Measurements from ENCODE around the gene POLK. TPM values are rescaled to one million over a fixed set of nuclear protein-coding genes. Genes with fewer than 3 reads are reported as not detected.

POLK gene
- total and polyA plus RNA-seq, 2 donors (not counting 3 experiments of a cell fraction or from before 2014, with no cell fraction given) = 5.1 to 27.3 TPM

DNA sequence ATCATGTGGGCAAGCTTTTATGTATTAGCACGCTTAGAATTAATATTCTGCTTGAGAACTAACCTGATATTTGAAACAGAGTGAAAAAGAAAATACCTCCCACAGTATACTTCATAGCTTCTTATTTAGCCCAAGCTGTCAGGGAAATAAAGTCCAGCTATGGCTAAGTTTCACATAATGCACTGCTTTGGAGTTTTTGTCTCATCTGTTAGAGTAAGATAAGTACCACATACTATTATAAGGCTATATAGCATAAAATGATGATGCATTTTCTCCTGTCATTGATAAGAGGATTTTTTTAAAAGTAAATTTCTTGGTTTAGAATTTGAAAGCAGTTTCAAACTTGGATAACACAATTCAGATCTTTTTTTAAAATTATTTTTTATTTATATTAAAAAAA, 97.2 kb downstream of the POLK start:
- intact Hi-C loops (cut with micrococcal nuclease) = loop anchor here (10.0 kb wide), 1 partner anchor 374 kb away; the partner anchor contains the start of gene ANKRD31
- H3K4me2 ChIP-seq (ENCODE audit: insufficient read depth, low read length) = no peak overlapping the region
- H3K27me3 ChIP-seq (ENCODE audit: control insufficient read depth in 2 of 2, insufficient read depth in 2 of 2, low read length in 2 of 2) = no peaks in the 10 kb centered on the region
- H4K20me1 ChIP-seq (replicated peaks; ENCODE audit: control insufficient read depth, extremely low read depth, insufficient read depth, low read length) = no peaks in the 10 kb centered on the region
- no peak overlapping the region for H3K9ac ChIP-seq (replicated peaks; ENCODE audit: extremely low read depth, insufficient read depth, low read length)
- H3K4me1 ChIP-seq (ENCODE audit: control insufficient read depth, extremely low read depth, insufficient read depth, low read length) = peaks cover 11% of the 10 kb centered on the region
- no TSS peak for BruUV-seq (replicated peaks)
- H3K36me3 ChIP-seq (ENCODE audit: control insufficient read depth in 2 of 2, extremely low read depth in 1 of 2, insufficient read depth in 2 of 2, low read length in 2 of 2) = no peaks in the 10 kb centered on the region
- dilution Hi-C loops (cut with MboI; ENCODE audit: extremely low pct_ligation_motif_present, low sequenced_read_pairs) = no loop called here
- H3K9me3 ChIP-seq (replicated peaks; ENCODE audit: control insufficient read depth, insufficient read depth, low read length) = no peaks in the 10 kb centered on the region
- H3K9me1 ChIP-seq (replicated peaks; ENCODE audit: control insufficient read depth, extremely low read depth, insufficient read depth, low read length) = no peaks in the 10 kb centered on the region
- CTCF ChIA-PET = interaction anchor here (1.5 kb wide), 1 partner anchor 72 kb away, joined by 4 read pairs; no protein-coding TSS in a partner anchor
- no peak overlapping the region for H2AFZ ChIP-seq (ENCODE audit: low read depth, low read length)
- no peak overlapping the region for H3K27ac ChIP-seq (ENCODE audit: insufficient read depth, low read depth, low read length)
- H3K79me2 ChIP-seq (ENCODE audit: control insufficient read depth, insufficient read depth, low read length) = no peaks in the 10 kb centered on the region
- FAIRE-seq = no peak
- no peak overlapping the region for H3K4me3 ChIP-seq (replicated peaks in 1 of 3; ENCODE audit: insufficient read depth in 1 of 3, low read depth in 1 of 3, low read length in 3 of 3)
- TF ChIP-seq, protein P1, sequence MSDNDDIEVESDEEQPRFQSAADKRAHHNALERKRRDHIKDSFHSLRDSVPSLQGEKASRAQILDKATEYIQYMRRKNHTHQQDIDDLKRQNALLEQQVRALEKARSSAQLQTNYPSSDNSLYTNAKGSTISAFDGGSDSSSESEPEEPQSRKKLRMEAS (IDR thresholded peaks at IDR 0.05; ENCODE audit: insufficient read depth, insufficient read length) = no peak
- no peak for TF ChIP-seq POLR2AphosphoS5 (IDR thresholded peaks at IDR 0.05; ENCODE audit: insufficient read depth, low read depth, low read length)
- TF ChIP-seq EZH2 (IDR thresholded peaks at IDR 0.05; ENCODE audit: borderline replicate concordance, low read depth, low read length, severe bottlenecking) = no peak
- TF ChIP-seq POLR2A (IDR thresholded peaks at IDR 0.05; ENCODE audit: low read depth, low read length) = no peak
- no peak for TF ChIP-seq JUN (IDR thresholded peaks at IDR 0.05; ENCODE audit: borderline replicate concordance, insufficient read depth, insufficient read length, low read depth)
- no peak for TF ChIP-seq FOS (IDR thresholded peaks at IDR 0.05; ENCODE audit: borderline replicate concordance, insufficient read depth, low read length)
- TF ChIP-seq, protein P2, sequence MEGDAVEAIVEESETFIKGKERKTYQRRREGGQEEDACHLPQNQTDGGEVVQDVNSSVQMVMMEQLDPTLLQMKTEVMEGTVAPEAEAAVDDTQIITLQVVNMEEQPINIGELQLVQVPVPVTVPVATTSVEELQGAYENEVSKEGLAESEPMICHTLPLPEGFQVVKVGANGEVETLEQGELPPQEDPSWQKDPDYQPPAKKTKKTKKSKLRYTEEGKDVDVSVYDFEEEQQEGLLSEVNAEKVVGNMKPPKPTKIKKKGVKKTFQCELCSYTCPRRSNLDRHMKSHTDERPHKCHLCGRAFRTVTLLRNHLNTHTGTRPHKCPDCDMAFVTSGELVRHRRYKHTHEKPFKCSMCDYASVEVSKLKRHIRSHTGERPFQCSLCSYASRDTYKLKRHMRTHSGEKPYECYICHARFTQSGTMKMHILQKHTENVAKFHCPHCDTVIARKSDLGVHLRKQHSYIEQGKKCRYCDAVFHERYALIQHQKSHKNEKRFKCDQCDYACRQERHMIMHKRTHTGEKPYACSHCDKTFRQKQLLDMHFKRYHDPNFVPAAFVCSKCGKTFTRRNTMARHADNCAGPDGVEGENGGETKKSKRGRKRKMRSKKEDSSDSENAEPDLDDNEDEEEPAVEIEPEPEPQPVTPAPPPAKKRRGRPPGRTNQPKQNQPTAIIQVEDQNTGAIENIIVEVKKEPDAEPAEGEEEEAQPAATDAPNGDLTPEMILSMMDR (IDR thresholded peaks at IDR 0.05; ENCODE audit: extremely low read depth in 1 of 2, insufficient read depth in 1 of 2, low read depth in 1 of 2, low read length in 2 of 2) = no peak
- no peak for TF ChIP-seq MYC (IDR thresholded peaks at IDR 0.05; ENCODE audit: low read depth, low read length)
- no peak for TF ChIP-seq GATA2 (IDR thresholded peaks at IDR 0.05; ENCODE audit: insufficient read depth, insufficient read length, low read depth, low read length)
- POLR2A ChIA-PET = no interaction called here
- no peak for DNase-seq (ENCODE audit: low read depth, low spot score)

All from endothelial cell of umbilical vein (primary cell).